Fibroblast of lung (primary cell): Measurements from ENCODE around the gene PPFIBP2. TPM values are rescaled to one million over a fixed set of nuclear protein-coding genes. Genes with fewer than 3 reads are reported as not detected.

Source experiments
- DNase-seq, 2 donors: peaks; one replicate each; pipeline versions ENCODE4 v3.0.0 to v3.0.0-alpha.2; 2010; ENCODE audit warnings: low read depth in 2 of 2
- H2AFZ ChIP-seq: 2 replicates; pipeline ENCODE4 v1.5.1; 2012; ENCODE audit warnings: low read length, control low read depth, inconsistent platforms
- H3K27ac ChIP-seq: 2 replicates; pipeline ENCODE4 v1.5.1; 2011; ENCODE audit warnings: low read length, control low read depth; ENCODE audit not compliant: insufficient read depth
- H3K27me3 ChIP-seq: 2 replicates; pipeline ENCODE4 v1.5.1; 2011; ENCODE audit warnings: mild to moderate bottlenecking, low read length; ENCODE audit not compliant: control insufficient read depth, insufficient read depth
- H3K36me3 ChIP-seq: 2 replicates; pipeline ENCODE4 v1.5.1; 2011; ENCODE audit warnings: low read length; ENCODE audit not compliant: control insufficient read depth, insufficient read depth
- H3K4me1 ChIP-seq: 2 replicates; pipeline ENCODE4 v1.5.1; 2011; ENCODE audit warnings: low read length; ENCODE audit not compliant: control insufficient read depth, insufficient read depth; ENCODE audit errors: extremely low read depth
- H3K4me2 ChIP-seq: 2 replicates; pipeline ENCODE4 v1.5.1; 2011; ENCODE audit warnings: low read length, control low read depth; ENCODE audit not compliant: insufficient read depth; ENCODE audit errors: extremely low read depth
- H3K4me3 ChIP-seq, 4 experiments: fragments of 200-600 bp in 1 of 4; sonication (generic) in 1 of 4; replicated peaks in 1 of 4; 2 replicates each; pipeline ENCODE4 v1.5.1; 2011 to 2016; ENCODE audit warnings: low read length in 4 of 4, low read depth in 3 of 4, mild to moderate bottlenecking in 3 of 4, control low read depth in 2 of 4, inconsistent platforms in 1 of 4, mixed read lengths in 1 of 4; ENCODE audit not compliant: insufficient read depth in 1 of 4; ENCODE audit errors: control extremely low read depth in 1 of 4
- H3K79me2 ChIP-seq: 2 replicates; pipeline ENCODE4 v1.5.1; 2012; ENCODE audit warnings: mild to moderate bottlenecking, low read length, inconsistent platforms; ENCODE audit not compliant: control insufficient read depth, insufficient read depth
- H3K9ac ChIP-seq: 2 replicates; pipeline ENCODE4 v1.5.1; 2011; ENCODE audit warnings: mild to moderate bottlenecking, low read length, control low read depth; ENCODE audit not compliant: insufficient read depth
- H3K9me3 ChIP-seq: 2 replicates; pipeline ENCODE4 v1.5.1; 2012; ENCODE audit warnings: low read depth, low read length; ENCODE audit not compliant: control insufficient read depth, insufficient read depth
- H4K20me1 ChIP-seq: 2 replicates; pipeline ENCODE4 v1.5.1; 2011; ENCODE audit warnings: low read length; ENCODE audit not compliant: control insufficient read depth, insufficient read depth; ENCODE audit errors: extremely low read depth
- EZH2 ChIP-seq: IDR thresholded peaks from 2 replicates; pipeline ENCODE4 v1.5.1; 2012; ENCODE audit warnings: low read length, control low read depth, mild to moderate bottlenecking; ENCODE audit errors: missing control alignments
- polyA plus RNA-seq, 2 donors: library from polyadenylated mRNA; depleted of rRNA in 1 of 2; stranded (reverse) in 1 of 2; unstranded in 1 of 2; fragments of >200 nt; gene quantifications; 2 replicates each; pipeline ENCODE4 v1.2.1, GENCODE V29; 2011 to 2012; ENCODE audit warnings: missing spikeins in 1 of 2
- total RNA-seq: library from RNA; depleted of rRNA; stranded (reverse); fragments of >200 nt; gene quantifications from 2 replicates; pipeline ENCODE4 v1.2.1, GENCODE V29; 2014
- TF ChIP-seq, protein P1 (sequence below), 2 donors: IDR thresholded peaks in 1 of 2; conservative IDR thresholded peaks in 1 of 2; 1 replicate in 1 of 2; 2 replicates in 1 of 2; pipeline ENCODE4 v1.5.1; 2011 to 2012; ENCODE audit warnings: low read length in 2 of 2, control low read depth in 1 of 2, inconsistent platforms in 1 of 2, low read depth in 1 of 2, mild to moderate bottlenecking in 1 of 2

Gene PPFIBP2
- total and polyA plus RNA-seq, 2 donors (not counting 1 experiment from before 2014, with no cell fraction given), result 11.4 to 38.8 TPM

DNA sequence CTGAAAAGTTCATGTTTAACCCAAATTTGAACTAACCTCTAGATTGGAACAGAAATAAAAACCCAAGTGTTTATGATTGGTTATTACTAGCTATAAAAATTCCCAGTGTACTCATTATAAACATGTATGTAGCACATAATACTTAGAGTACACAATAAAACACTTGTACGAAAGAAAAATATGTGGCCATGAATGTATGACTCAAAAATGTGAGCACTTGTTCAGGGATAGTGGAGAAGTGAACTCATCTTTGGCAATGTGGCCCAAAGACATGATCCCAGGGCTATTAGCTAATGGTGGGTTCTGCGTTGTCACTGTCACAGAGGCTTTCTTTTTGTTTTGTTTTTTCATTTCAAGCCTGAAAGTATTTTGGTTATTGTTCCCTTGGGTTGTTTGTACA, 72.0 kb downstream of the PPFIBP2 start:
- Histone ChIP-seq H3K9ac (no peak overlapping the region), H4K20me1 (no peaks in the 10 kb centered on the region), H3K4me1 (no peaks in the 10 kb centered on the region), H3K9me3 (no peaks in the 10 kb centered on the region), H3K36me3 (no peaks in the 10 kb centered on the region), H3K79me2 (no peaks in the 10 kb centered on the region), H3K27me3 (no peaks in the 10 kb centered on the region), H3K4me3 (no peak overlapping the region), H2AFZ (no peak overlapping the region), H3K27ac (no peak overlapping the region), H3K4me2 (no peak overlapping the region)
- DNase-seq, result no peak
- TF ChIP-seq EZH2, result no peak
- TF ChIP-seq, protein P1, sequence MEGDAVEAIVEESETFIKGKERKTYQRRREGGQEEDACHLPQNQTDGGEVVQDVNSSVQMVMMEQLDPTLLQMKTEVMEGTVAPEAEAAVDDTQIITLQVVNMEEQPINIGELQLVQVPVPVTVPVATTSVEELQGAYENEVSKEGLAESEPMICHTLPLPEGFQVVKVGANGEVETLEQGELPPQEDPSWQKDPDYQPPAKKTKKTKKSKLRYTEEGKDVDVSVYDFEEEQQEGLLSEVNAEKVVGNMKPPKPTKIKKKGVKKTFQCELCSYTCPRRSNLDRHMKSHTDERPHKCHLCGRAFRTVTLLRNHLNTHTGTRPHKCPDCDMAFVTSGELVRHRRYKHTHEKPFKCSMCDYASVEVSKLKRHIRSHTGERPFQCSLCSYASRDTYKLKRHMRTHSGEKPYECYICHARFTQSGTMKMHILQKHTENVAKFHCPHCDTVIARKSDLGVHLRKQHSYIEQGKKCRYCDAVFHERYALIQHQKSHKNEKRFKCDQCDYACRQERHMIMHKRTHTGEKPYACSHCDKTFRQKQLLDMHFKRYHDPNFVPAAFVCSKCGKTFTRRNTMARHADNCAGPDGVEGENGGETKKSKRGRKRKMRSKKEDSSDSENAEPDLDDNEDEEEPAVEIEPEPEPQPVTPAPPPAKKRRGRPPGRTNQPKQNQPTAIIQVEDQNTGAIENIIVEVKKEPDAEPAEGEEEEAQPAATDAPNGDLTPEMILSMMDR (conservative IDR thresholded peaks at IDR 0.05 in 1 of 2, IDR thresholded peaks at IDR 0.05 in 1 of 2; ENCODE audit: low read depth in 1 of 2, low read length in 2 of 2), result no peak

DNA sequence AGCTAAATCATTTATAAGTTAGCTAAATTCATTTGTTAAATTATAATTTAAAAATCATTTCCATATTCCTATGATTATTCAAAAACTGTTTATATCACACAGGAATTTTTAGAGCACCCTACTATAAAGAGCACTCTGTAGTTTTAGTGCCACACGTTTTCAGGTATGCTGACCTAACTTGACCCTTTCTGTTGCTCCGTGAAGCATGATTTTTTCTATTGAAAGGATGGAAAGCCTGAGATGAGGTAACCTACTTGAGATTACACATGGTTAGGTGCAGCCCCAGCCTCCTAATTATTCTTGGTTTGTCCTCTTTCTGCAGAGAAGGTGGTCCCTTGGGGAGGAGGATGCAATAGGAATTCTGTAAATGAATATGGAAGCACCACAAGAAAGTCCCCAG, 72.6 kb downstream of the PPFIBP2 start:
- no peaks in the 10 kb centered on the region for H4K20me1 ChIP-seq
- TF ChIP-seq, protein P1 (conservative IDR thresholded peaks at IDR 0.05 in 1 of 2, IDR thresholded peaks at IDR 0.05 in 1 of 2; ENCODE audit: low read depth in 1 of 2, low read length in 2 of 2), result no peak
- no peak for TF ChIP-seq EZH2
- no peak overlapping the region for H3K27ac ChIP-seq
- H3K9ac ChIP-seq, result no peak overlapping the region
- H3K4me1 ChIP-seq, result no peaks in the 10 kb centered on the region
- no peaks in the 10 kb centered on the region for H3K79me2 ChIP-seq
- DNase-seq, result no peak
- H2AFZ ChIP-seq, result no peak overlapping the region
- H3K4me2 ChIP-seq, result no peak overlapping the region
- H3K27me3 ChIP-seq, result no peaks in the 10 kb centered on the region
- no peaks in the 10 kb centered on the region for H3K9me3 ChIP-seq
- H3K36me3 ChIP-seq, result no peaks in the 10 kb centered on the region
- H3K4me3 ChIP-seq, result no peak overlapping the region

DNA sequence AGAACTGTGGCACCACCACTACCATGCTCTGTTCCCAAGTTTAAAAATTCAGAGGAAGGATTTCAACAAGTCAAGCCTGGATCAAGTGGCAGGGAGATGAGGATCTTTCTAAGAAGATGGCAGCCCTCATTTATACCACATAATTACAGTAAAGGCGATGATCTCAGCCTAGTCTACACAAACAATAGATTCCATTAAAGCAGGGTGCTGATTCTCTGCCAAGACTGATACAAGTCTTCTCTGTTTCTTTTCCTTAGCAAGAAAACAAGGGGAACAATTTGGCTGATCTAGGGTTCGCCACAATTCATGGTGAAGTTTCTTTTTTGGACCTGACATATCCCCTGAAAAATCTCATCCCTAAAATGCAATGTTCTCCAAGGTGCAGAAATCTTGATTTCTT, 73.9 kb downstream of the PPFIBP2 start:
- H3K27me3 ChIP-seq, result no peaks in the 10 kb centered on the region
- no peak overlapping the region for H2AFZ ChIP-seq
- peaks cover 2% of the 10 kb centered on the region for H3K4me1 ChIP-seq
- no peak overlapping the region for H3K27ac ChIP-seq
- no peaks in the 10 kb centered on the region for H4K20me1 ChIP-seq
- TF ChIP-seq, protein P1 (conservative IDR thresholded peaks at IDR 0.05 in 1 of 2, IDR thresholded peaks at IDR 0.05 in 1 of 2; ENCODE audit: low read depth in 1 of 2, low read length in 2 of 2), result no peak
- no peak for TF ChIP-seq EZH2
- H3K9me3 ChIP-seq, result no peaks in the 10 kb centered on the region
- no peak overlapping the region for H3K4me3 ChIP-seq
- DNase-seq, result no peak
- H3K36me3 ChIP-seq, result no peaks in the 10 kb centered on the region
- no peak overlapping the region for H3K9ac ChIP-seq
- no peaks in the 10 kb centered on the region for H3K79me2 ChIP-seq
- H3K4me2 ChIP-seq, result no peak overlapping the region
